Glutamatergic neuron (in vitro differentiated cells): ENCODE data around the gene TULP3. TPM values are rescaled to one million over a fixed set of nuclear protein-coding genes. Genes with fewer than 3 reads are reported as not detected.

Source experiments
- DNase-seq: peaks from one replicate; pipeline ENCODE4 v3.0.0; 2022
- H3K27ac Mint-ChIP-seq: one replicate; pipeline ENCODE4 v1.8.0; 2020; ENCODE audit warnings: mild to moderate bottlenecking, mixed read lengths, inconsistent platforms; ENCODE audit not compliant: unreplicated experiment
- H3K27me3 Mint-ChIP-seq: one replicate; pipeline ENCODE4 v1.8.0; 2020; ENCODE audit warnings: mild to moderate bottlenecking, moderate library complexity, mixed read lengths, inconsistent platforms; ENCODE audit not compliant: unreplicated experiment
- H3K36me3 Mint-ChIP-seq: one replicate; pipeline ENCODE4 v1.8.0; 2020; ENCODE audit warnings: mild to moderate bottlenecking, mixed read lengths, inconsistent platforms; ENCODE audit not compliant: unreplicated experiment
- H3K4me1 Mint-ChIP-seq: one replicate; pipeline ENCODE4 v1.8.0; 2020; ENCODE audit warnings: mild to moderate bottlenecking, low read depth, mixed read lengths, inconsistent platforms; ENCODE audit not compliant: unreplicated experiment
- H3K4me3 Mint-ChIP-seq: one replicate; pipeline ENCODE4 v1.8.0; 2020; ENCODE audit warnings: mild to moderate bottlenecking, mixed read lengths, inconsistent platforms; ENCODE audit not compliant: unreplicated experiment
- H3K9me3 Mint-ChIP-seq: one replicate; pipeline ENCODE4 v1.8.0; 2020; ENCODE audit warnings: mild to moderate bottlenecking, moderate library complexity, mixed read lengths, inconsistent platforms; ENCODE audit not compliant: unreplicated experiment
- total RNA-seq: library from RNA; stranded (reverse); fragmentation: NEBNext Ultra II Directional; extraction: Animal tissue kit (Norgen Biotek cat#: 25700); gene quantifications from one replicate; pipeline ENCODE4 v1.2.1, GENCODE V29; 2021; ENCODE audit not compliant: unreplicated experiment
- TF ChIP-seq, protein P1 (sequence below): fragments of 200-600 bp; sonication (generic); IDR thresholded peaks from one replicate; pipeline ENCODE4 v1.5.0; 2021; ENCODE audit not compliant: partially characterized antibody, unreplicated experiment

TULP3 gene
- total RNA-seq, 1 donor from 2014 or later, result 12.5 TPM

DNA sequence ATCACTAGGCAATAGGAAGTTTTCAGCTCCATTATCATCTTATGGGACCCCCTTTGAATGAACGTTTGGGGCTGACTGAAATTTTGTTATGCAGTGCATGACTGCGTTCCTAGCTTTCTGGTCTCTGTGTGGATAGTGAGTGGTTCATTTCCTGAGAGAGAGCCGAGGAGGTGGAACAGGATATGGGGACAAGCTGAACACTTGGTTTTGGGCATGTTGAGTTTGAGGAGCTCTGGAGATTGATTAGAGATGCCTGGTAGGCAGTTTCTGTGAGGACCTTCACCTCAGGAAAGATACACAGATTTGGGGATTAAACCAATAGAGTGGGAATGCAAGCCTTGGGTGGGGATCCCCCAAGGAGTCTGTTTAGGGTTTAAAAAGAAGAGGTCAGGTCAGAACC, 96.2 kb downstream of the TULP3 start:
- Mint-ChIP-seq H3K27me3 (peaks cover 6% of the 10 kb centered on the region), H3K9me3 (peaks cover 8% of the 10 kb centered on the region), H3K36me3 (peaks cover 11% of the 10 kb centered on the region), H3K4me1 (peaks cover 8% of the 10 kb centered on the region), H3K27ac (no peak overlapping the region), H3K4me3 (no peak overlapping the region)
- TF ChIP-seq, protein P1, sequence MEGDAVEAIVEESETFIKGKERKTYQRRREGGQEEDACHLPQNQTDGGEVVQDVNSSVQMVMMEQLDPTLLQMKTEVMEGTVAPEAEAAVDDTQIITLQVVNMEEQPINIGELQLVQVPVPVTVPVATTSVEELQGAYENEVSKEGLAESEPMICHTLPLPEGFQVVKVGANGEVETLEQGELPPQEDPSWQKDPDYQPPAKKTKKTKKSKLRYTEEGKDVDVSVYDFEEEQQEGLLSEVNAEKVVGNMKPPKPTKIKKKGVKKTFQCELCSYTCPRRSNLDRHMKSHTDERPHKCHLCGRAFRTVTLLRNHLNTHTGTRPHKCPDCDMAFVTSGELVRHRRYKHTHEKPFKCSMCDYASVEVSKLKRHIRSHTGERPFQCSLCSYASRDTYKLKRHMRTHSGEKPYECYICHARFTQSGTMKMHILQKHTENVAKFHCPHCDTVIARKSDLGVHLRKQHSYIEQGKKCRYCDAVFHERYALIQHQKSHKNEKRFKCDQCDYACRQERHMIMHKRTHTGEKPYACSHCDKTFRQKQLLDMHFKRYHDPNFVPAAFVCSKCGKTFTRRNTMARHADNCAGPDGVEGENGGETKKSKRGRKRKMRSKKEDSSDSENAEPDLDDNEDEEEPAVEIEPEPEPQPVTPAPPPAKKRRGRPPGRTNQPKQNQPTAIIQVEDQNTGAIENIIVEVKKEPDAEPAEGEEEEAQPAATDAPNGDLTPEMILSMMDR, result no peak
- no peak for DNase-seq

DNA sequence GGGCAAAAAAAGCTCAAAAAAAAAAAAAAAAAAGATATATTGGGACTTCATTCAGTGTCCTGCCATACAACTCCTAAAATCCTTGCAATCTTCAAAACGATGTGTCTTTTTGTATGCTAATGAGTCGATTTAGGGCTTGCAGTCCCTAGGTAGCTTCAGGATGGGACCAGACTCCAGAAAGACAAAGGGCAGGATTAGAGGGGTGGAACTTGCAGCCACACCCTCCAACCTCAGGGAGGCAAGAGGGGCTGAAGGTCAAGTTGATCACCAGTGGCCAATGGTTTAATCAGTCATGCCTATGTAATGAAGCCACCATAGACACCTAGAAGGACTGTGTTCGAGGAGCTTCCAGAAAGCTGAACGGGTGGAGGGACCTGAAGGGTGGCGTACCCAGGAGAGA, 97.8 kb downstream of the TULP3 start:
- no peak for DNase-seq
- peaks cover 7% of the 10 kb centered on the region for H3K4me1 Mint-ChIP-seq
- peaks cover 8% of the 10 kb centered on the region for H3K9me3 Mint-ChIP-seq
- H3K4me3 Mint-ChIP-seq, result no peak overlapping the region
- H3K36me3 Mint-ChIP-seq, result peaks cover 11% of the 10 kb centered on the region
- H3K27me3 Mint-ChIP-seq, result peaks cover 6% of the 10 kb centered on the region
- no peak overlapping the region for H3K27ac Mint-ChIP-seq
- TF ChIP-seq, protein P1, result no peak

Other genes starting within 250 kb of the TULP3 start
- gene FKBP4, start 95.9 kb upstream of the TULP3 start, total RNA-seq, result 57.5 TPM
- gene ITFG2, start 78.2 kb upstream of the TULP3 start, total RNA-seq, result 37.4 TPM
- gene NRIP2, start 55.9 kb upstream of the TULP3 start, total RNA-seq, result not detected
- not detected for gene TEX52, start 33.9 kb upstream of the TULP3 start, total RNA-seq
- gene FOXM1, start 13.7 kb upstream of the TULP3 start, total RNA-seq, result 12.7 TPM
- 14.8 TPM for gene RHNO1, start 13.7 kb upstream of the TULP3 start, total RNA-seq
- 3.8 TPM for gene TEAD4, start 68.5 kb downstream of the TULP3 start, total RNA-seq
- 142 TPM for gene TSPAN9, start 186.5 kb downstream of the TULP3 start, total RNA-seq